IMR-90 (cell line): ENCODE data around the gene OBP2A. TPM values are rescaled to one million over a fixed set of nuclear protein-coding genes. Genes with fewer than 3 reads are reported as not detected.

Source experiments
- ATAC-seq: fragments of 200-7000 bp; cut with Tn5 transposase; 2 replicates; pipeline ENCODE4 v1.9.1; 2020; ENCODE audit warnings: low read depth, mild to moderate bottlenecking, moderate library complexity
- BruUV-seq: library from RNA; stranded (reverse); fragments of 400-500 nt; replicated peaks from 2 replicates; lab custom pipeline; 2021; lab: Mats Ljungman, UMichigan
- CTCF ChIA-PET: fragments of 300-600 bp; formaldehyde crosslinking; extraction: SDS; loops from one replicate; lab custom pipeline; 2021; ENCODE audit warnings: antibody characterized with exemption; lab: Yijun Ruan, JAX
- POLR2A ChIA-PET: fragments of 300-600 bp; sonication (Branson Sonifier 250); formaldehyde crosslinking; loops from one replicate; lab custom pipeline; 2022; ENCODE audit warnings: antibody characterized with exemption; ENCODE audit not compliant: unreplicated experiment; lab: Charles Lee
- DNase-seq: peaks from one replicate; pipeline ENCODE4 v3.0.0; 2013
- H2AFZ ChIP-seq: replicated peaks from 2 replicates; pipeline ENCODE3; 2013; ENCODE audit warnings: low read length, mild to moderate bottlenecking; ENCODE audit not compliant: poor library complexity
- H2AK5ac ChIP-seq: 2 replicates; pipeline ENCODE4 v1.6.1; 2013; ENCODE audit warnings: low read depth, low read length, inconsistent platforms
- H2AK9ac ChIP-seq: replicated peaks from 2 replicates; pipeline ENCODE3; 2013; ENCODE audit warnings: mild to moderate bottlenecking, low read depth, low read length, moderate library complexity; ENCODE audit not compliant: poor library complexity
- H2BK120ac ChIP-seq: 2 replicates; pipeline ENCODE4 v1.6.1; 2013; ENCODE audit warnings: low read depth, low read length, inconsistent platforms
- H2BK15ac ChIP-seq: 3 replicates; pipeline ENCODE4 v1.6.1; 2013; ENCODE audit warnings: low read depth, low read length, inconsistent platforms
- H2BK20ac ChIP-seq: 2 replicates; pipeline ENCODE4 v1.6.1; 2013; ENCODE audit warnings: low read depth, mild to moderate bottlenecking, inconsistent platforms, low read length, moderate library complexity
- H2BK5ac ChIP-seq: 2 replicates; pipeline ENCODE4 v1.6.1; 2013; ENCODE audit warnings: mild to moderate bottlenecking, low read depth, low read length, inconsistent platforms; ENCODE audit not compliant: poor library complexity, severe bottlenecking
- H3K14ac ChIP-seq: replicated peaks from 2 replicates; pipeline ENCODE4 v1.6.1; 2013; ENCODE audit warnings: low read depth, low read length, inconsistent platforms
- H3K18ac ChIP-seq: 2 replicates; pipeline ENCODE4 v1.6.1; 2013; ENCODE audit warnings: low read depth, low read length, control low read depth
- H3K23ac ChIP-seq: 2 replicates; pipeline ENCODE4 v1.6.1; 2013; ENCODE audit warnings: low read depth, low read length, inconsistent platforms
- H3K27ac ChIP-seq: 2 replicates; pipeline ENCODE4 v1.5.1; 2013; ENCODE audit warnings: mild to moderate bottlenecking, control low read depth, low read length; ENCODE audit not compliant: insufficient read depth
- H3K27me3 ChIP-seq: 2 replicates; pipeline ENCODE4 v1.6.1; 2013; ENCODE audit warnings: low read length; ENCODE audit not compliant: control insufficient read depth, insufficient read depth
- H3K36me3 ChIP-seq: 2 replicates; pipeline ENCODE4 v1.6.1; 2013; ENCODE audit warnings: low read length, mixed read lengths; ENCODE audit not compliant: control insufficient read depth, insufficient read depth
- H3K4ac ChIP-seq: 2 replicates; pipeline ENCODE4 v1.6.1; 2013; ENCODE audit warnings: low read depth, low read length, inconsistent platforms
- H3K4me1 ChIP-seq: 2 replicates; pipeline ENCODE4 v1.6.1; 2013; ENCODE audit warnings: low read length, mixed read lengths; ENCODE audit not compliant: control insufficient read depth, insufficient read depth
- H3K4me2 ChIP-seq: 2 replicates; pipeline ENCODE4 v1.6.1; 2013; ENCODE audit warnings: low read depth, mild to moderate bottlenecking, control low read depth, low read length, moderate library complexity
- H3K4me3 ChIP-seq: 2 replicates; pipeline ENCODE4 v1.5.1; 2013; ENCODE audit warnings: low read depth, mild to moderate bottlenecking, control low read depth, low read length, moderate library complexity; ENCODE audit not compliant: insufficient read depth
- H3K56ac ChIP-seq: 2 replicates; pipeline ENCODE4 v1.6.1; 2013; ENCODE audit warnings: low read length, inconsistent platforms; ENCODE audit not compliant: insufficient read depth; ENCODE audit errors: extremely low read depth
- H3K79me1 ChIP-seq, 2 experiments: 2 replicates each; pipeline ENCODE4 v1.6.1; 2013; ENCODE audit warnings: low read length in 2 of 2, inconsistent platforms in 1 of 2, low read depth in 1 of 2
- H3K9ac ChIP-seq: 2 replicates; pipeline ENCODE4 v1.6.1; 2013; ENCODE audit warnings: low read depth, low read length, control low read depth
- H3K9me1 ChIP-seq: 2 replicates; pipeline ENCODE4 v1.6.1; 2013; ENCODE audit warnings: low read length, inconsistent platforms; ENCODE audit not compliant: insufficient read depth
- H3K9me3 ChIP-seq: 2 replicates; pipeline ENCODE4 v1.6.1; 2013; ENCODE audit warnings: low read length; ENCODE audit not compliant: control insufficient read depth, insufficient read depth
- H4K20me1 ChIP-seq: 2 replicates; pipeline ENCODE4 v1.6.1; 2013; ENCODE audit warnings: low read length, inconsistent platforms; ENCODE audit not compliant: insufficient read depth
- H4K5ac ChIP-seq: 2 replicates; pipeline ENCODE4 v1.6.1; 2013; ENCODE audit warnings: mild to moderate bottlenecking, low read depth, low read length, control low read depth
- H4K8ac ChIP-seq, 2 experiments: 2 replicates each; pipeline ENCODE4 v1.6.1; 2013; ENCODE audit warnings: low read depth in 2 of 2, low read length in 2 of 2, control low read depth in 1 of 2, inconsistent platforms in 1 of 2
- H4K91ac ChIP-seq: 2 replicates; pipeline ENCODE4 v1.6.1; 2013; ENCODE audit warnings: low read depth, low read length, inconsistent platforms; ENCODE audit not compliant: insufficient read depth
- BHLHE40 ChIP-seq: fragments of 150-350 bp; IDR thresholded peaks from 2 replicates; pipeline ENCODE4 v1.6.1; 2016; ENCODE audit warnings: mild to moderate bottlenecking, low read depth, low read length
- MAZ ChIP-seq: IDR thresholded peaks from 2 replicates; pipeline ENCODE4 v1.6.1; 2012; ENCODE audit warnings: low read depth, mild to moderate bottlenecking, low read length, improper control_type of control experiment, moderate library complexity, borderline replicate concordance
- MXI1 ChIP-seq: IDR thresholded peaks from 2 replicates; pipeline ENCODE4 v1.6.1; 2012; ENCODE audit warnings: low read depth, mild to moderate bottlenecking, low read length, moderate library complexity, borderline replicate concordance
- NFE2L2 ChIP-seq: fragments of 150-350 bp; IDR thresholded peaks from 2 replicates; pipeline ENCODE4 v1.6.1; 2016; ENCODE audit warnings: low read depth, mild to moderate bottlenecking, low read length
- WGBS, 2 experiments: methylation state at CpG; one replicate each; pipeline versions ENCODE4 v1.1.5 to v1.1.7; 2013; ENCODE audit warnings: missing lambda C conversion rate in 2 of 2; ENCODE audit not compliant: insufficient read length in 1 of 2; ENCODE audit errors: extremely low coverage in 2 of 2; 5-methylcytosine and 5-hydroxymethylcytosine counted together
- dilution Hi-C: fragments of 300-500 bp; cut with HindIII; formaldehyde crosslinking; loops from one replicate; pipeline ENCODE4 v1.14.3; 2018; ENCODE audit warnings: low sequenced_read_pairs; ENCODE audit not compliant: unreplicated experiment
- in situ Hi-C: fragments of 300-500 bp; cut with MboI; formaldehyde crosslinking; loops from 3 replicates; pipeline ENCODE4 v1.14.3; 2019; ENCODE audit warnings: low sequenced_read_pairs, inconsistent platforms, mixed read lengths
- intact Hi-C: fragments of 100-400 bp; cut with micrococcal nuclease; formaldehyde crosslinking; loops from 2 replicates; pipeline ENCODE4 v1.10.0; 2022
- polyA plus RNA-seq, 3 experiments: library from polyadenylated mRNA; depleted of rRNA; stranded (reverse); fragments of >200 nt; gene quantifications; 2 replicates each; pipeline ENCODE4 v1.2.3, GENCODE V29; 2012; ENCODE audit warnings: low replicate concordance in 1 of 3
- total RNA-seq: library from RNA; depleted of rRNA; stranded (reverse); fragments of >200 nt; gene quantifications from 2 replicates; pipeline ENCODE4 v1.2.3, GENCODE V29; 2012
- TF ChIP-seq, protein P1 (sequence below): conservative IDR thresholded peaks from 2 replicates; pipeline ENCODE4 v1.5.1; 2012; ENCODE audit warnings: mild to moderate bottlenecking, low read depth, low read length, improper control_type of control experiment

The OBP2A gene
- total and polyA plus RNA-seq, 2 of the 4 experiments (the other 2 are of a cell fraction) = not detected

DNA sequence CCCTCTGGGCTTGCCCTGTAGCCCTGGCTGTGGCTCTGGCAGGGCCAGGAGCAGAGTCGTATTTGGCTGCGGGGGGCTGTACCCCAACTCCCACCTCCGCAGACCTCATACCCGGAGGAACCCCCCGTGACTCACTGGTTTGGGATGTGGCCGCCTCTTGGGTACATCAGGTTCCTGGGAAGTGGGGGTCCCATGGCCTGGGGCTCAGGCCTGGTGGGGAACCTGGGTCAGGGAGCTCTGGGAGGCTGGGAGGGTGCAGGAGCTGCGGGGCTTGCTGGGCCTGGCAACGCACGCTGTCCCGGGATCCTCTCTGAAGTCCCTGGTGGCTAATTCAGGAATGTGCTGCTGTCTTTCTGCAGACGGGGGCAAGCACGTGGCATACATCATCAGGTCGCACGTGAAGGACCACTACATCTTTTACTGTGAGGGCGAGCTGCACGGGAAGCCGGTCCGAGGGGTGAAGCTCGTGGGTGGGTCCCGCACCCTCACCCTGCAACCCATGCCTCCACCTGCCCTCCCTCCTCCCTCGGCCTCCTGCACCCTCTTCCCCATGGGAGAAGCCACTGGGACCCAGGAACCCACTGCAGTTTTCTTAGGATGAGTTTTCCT, 22.3 kb upstream of the OBP2A start:
- H3K23ac ChIP-seq = no peak overlapping the region
- H3K9ac ChIP-seq = no peak overlapping the region
- no peaks in the 10 kb centered on the region for H3K4me1 ChIP-seq
- H2AK5ac ChIP-seq = no peak overlapping the region
- 43% methylated on average over 6 of the region's 21 CpGs; no CpG with 5 or more reads in 1 of the 2 experiments for WGBS, 2 experiments
- H2BK120ac ChIP-seq = no peak overlapping the region
- H3K4me2 ChIP-seq = no peak overlapping the region
- dilution Hi-C loops = no loop called here
- no peak overlapping the region for H2AFZ ChIP-seq
- H3K79me1 ChIP-seq = no peaks in the 10 kb centered on the region
- BruUV-seq = no TSS peak
- no peak overlapping the region for H2AK9ac ChIP-seq
- POLR2A ChIA-PET = no interaction called here
- no peak overlapping the region for H3K14ac ChIP-seq
- no peak overlapping the region for H4K5ac ChIP-seq
- H4K8ac ChIP-seq = no peak overlapping the region
- no peak overlapping the region for H4K91ac ChIP-seq
- CTCF ChIA-PET = no interaction called here
- H2BK15ac ChIP-seq = no peak overlapping the region
- no peaks in the 10 kb centered on the region for H4K20me1 ChIP-seq
- no peaks in the 10 kb centered on the region for H3K9me1 ChIP-seq
- no peak for TF ChIP-seq MXI1
- TF ChIP-seq BHLHE40 = no peak
- TF ChIP-seq MAZ = no peak
- no peak for TF ChIP-seq NFE2L2
- TF ChIP-seq, protein P1, sequence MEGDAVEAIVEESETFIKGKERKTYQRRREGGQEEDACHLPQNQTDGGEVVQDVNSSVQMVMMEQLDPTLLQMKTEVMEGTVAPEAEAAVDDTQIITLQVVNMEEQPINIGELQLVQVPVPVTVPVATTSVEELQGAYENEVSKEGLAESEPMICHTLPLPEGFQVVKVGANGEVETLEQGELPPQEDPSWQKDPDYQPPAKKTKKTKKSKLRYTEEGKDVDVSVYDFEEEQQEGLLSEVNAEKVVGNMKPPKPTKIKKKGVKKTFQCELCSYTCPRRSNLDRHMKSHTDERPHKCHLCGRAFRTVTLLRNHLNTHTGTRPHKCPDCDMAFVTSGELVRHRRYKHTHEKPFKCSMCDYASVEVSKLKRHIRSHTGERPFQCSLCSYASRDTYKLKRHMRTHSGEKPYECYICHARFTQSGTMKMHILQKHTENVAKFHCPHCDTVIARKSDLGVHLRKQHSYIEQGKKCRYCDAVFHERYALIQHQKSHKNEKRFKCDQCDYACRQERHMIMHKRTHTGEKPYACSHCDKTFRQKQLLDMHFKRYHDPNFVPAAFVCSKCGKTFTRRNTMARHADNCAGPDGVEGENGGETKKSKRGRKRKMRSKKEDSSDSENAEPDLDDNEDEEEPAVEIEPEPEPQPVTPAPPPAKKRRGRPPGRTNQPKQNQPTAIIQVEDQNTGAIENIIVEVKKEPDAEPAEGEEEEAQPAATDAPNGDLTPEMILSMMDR = no peak
- H3K9me3 ChIP-seq = no peaks in the 10 kb centered on the region
- H2BK5ac ChIP-seq = no peak overlapping the region
- H3K36me3 ChIP-seq = no peaks in the 10 kb centered on the region
- H3K27ac ChIP-seq = no peak overlapping the region
- H3K18ac ChIP-seq = no peak overlapping the region
- no peak for ATAC-seq
- H2BK20ac ChIP-seq = no peak overlapping the region
- H3K4me3 ChIP-seq = no peak overlapping the region
- no peak for DNase-seq
- no peak overlapping the region for H3K4ac ChIP-seq
- H3K56ac ChIP-seq = no peak overlapping the region
- intact Hi-C loops = no loop called here
- in situ Hi-C loops = no loop called here
- H3K27me3 ChIP-seq = no peaks in the 10 kb centered on the region; the same call in none of the 2 replicates
